AG20443 (cell line): Measurements from ENCODE around the gene ACOX3.

ENCODE experiments used
- DNase-seq: peaks from one replicate; pipeline ENCODE4 v3.0.0; 2012; ENCODE audit warnings: low spot score, mixed read lengths

Gene ACOX3

DNA sequence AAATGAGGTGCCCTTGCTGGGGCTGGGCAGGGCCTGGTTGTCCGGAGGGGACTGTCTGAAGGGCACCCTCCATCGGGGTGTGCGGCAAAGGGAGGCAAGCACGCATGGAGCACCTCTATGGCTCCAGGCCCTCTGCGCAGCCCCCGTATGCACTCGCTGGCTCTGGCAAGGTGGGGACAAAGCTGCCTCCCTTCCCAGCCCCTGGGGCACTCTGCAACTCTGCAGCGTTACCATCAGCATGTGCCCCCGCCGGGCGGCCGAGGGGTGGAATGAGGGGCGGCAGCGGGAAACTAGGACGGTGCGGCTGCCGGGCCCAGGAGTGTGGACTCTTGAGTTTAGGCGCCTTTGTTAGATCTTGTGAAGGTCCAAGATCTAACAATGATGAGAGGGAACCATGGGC is 26.5 kb upstream of the ACOX3 start:
- no peak for DNase-seq

DNA sequence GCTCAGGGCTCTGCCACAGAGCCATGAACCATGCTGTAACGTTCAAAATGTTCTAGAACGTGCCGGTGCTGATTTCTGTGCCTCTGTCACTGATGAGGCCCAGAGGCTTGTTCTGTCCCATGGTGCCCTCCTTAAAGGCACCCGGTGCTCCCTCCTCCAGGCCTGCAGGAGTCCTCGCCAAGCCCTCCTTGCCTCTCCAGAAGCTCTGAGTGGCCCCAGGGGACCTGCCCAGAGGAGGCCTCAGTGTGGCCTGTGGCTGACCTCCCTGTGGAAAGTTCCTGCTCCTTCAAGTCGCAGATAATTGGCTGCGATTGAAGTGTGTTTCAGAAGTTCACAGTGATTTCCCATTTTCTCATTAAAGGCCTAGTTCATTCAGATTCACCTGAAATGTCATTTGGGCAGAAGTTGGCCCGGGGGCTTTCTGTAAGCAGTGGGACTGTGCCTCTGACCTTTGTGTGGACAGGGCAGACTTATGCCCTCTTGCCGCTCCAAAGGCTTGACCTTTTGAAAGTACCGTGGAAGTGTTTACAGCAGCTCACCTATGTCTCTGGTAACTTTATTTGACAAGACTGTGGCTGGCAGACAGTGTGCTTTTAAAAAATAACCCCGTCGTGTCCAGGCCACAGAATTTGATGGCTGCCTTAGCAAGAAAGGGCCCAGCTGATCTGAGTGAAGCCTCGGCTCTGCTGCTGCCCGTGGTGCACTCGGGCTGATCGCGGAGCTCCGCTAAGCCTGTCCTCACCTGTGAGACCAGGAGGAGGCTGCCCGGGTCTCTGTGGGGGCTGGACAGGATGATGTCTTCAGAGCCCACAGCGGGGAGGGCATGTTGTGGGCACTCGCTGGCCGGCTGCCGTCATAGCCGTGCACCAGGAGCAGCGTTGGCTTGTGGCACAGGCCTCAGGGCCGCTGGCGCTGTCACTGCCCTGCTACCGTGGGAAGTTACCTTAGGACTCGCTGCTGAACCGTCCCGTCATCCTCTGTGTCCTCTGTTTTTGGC is 25.4 kb upstream of the ACOX3 start:
- no peak for DNase-seq

DNA sequence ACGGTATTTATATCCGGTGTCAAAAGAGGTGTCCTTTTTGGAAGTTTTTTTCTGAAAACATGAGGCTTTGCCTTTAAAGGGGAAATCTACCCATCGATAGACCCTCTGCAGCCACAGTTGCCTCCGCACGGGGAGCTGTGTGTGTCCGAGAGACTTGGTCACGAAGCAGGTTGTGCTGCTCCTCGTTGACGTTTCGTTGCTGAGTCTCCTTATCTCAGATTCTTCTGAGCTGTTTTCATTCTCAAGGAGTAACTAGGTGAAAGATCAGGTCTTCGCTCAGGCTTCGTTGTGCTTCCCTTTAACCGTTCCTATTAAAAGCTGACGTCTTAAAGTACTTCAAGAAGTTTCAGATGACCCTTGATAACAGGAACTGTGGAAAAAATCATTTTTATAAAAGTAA is 23.9 kb upstream of the ACOX3 start:
- DNase-seq, result no peak

DNA sequence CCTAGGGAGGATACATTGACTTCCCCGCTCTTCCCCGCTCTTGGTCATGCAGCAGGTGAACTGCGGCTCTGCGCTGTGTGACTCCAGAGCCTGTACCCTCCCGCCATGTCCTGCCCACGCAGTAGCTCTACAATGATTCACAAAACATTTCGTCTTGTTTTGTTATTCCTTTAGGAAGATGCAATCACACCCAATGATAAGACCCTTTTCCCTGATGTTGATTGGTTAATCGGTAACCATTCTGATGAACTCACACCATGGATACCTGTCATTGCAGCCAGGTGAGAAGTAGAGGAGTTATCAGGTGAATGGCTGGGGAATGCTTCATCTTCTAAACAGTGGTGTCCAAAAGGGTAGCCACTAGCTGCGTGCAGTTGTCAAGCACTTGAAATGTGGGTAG is 23.3 kb upstream of the ACOX3 start:
- DNase-seq, result no peak

DNA sequence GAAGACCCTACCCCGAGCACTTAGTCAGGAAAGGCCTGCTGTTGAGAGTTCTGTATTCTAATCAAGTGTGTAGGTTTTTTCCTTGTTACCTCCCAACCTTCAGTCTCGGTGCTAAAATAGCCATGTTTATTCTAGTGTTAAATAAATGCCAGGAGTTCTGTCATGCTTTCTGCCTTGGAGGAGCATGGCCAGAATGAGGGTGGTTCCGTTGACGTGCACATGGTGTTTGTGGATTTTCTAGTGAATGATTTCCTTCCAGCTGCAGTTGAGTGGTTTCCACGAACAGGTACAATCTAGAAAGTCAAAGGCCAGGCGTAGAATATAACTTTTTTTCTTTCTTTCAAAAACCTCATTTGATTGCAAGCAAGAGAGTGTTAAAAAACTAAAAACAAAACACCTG is 21.1 kb upstream of the ACOX3 start:
- DNase-seq, result no peak

DNA sequence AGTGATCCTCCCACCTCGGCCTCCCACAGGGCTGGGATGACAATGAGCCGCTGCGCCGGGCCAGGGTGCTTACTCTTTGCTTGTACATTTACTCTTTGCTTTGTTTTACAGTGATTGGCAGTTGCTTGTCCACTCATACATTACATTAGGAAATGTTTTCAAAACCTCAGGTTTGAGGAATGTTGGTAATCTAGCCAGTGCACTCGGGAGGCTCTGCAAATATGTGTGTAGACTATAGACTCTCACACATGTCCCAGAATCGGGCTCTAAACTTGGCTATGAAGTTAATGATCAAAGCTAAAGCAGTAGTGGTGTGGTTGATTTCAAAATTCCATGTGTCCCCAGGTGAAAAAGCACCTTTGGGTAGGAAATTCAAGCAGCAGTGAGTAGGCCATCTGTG is 20.6 kb upstream of the ACOX3 start:
- no peak for DNase-seq

DNA sequence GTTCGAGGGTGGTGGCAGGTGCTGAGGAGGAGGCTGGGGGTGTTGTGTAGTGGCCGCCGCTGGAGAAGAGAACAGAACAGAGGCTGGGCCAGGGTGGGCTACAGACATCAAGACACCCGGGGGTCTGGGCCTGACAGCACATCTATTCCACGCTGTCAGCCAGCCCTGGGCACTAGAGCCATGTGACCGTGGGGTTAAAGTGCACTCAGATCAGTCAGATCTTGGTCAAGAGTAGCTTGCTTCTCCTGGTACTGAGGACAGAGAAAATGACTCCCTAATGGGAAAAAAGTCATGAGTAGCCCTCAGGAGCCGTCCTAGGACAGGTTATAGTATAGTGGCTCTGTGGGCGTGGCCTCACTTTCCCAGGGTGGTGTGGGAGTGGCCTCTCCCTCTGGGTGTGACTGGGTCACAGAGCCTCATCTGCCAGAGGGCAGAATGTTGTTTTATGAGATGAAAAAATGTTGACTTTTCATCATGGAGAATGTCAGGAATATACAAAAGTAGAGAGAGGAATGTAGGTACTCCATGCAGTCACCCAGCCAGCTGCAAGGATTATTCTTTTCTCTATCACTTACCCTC is 19.4 kb upstream of the ACOX3 start:
- no peak for DNase-seq

DNA sequence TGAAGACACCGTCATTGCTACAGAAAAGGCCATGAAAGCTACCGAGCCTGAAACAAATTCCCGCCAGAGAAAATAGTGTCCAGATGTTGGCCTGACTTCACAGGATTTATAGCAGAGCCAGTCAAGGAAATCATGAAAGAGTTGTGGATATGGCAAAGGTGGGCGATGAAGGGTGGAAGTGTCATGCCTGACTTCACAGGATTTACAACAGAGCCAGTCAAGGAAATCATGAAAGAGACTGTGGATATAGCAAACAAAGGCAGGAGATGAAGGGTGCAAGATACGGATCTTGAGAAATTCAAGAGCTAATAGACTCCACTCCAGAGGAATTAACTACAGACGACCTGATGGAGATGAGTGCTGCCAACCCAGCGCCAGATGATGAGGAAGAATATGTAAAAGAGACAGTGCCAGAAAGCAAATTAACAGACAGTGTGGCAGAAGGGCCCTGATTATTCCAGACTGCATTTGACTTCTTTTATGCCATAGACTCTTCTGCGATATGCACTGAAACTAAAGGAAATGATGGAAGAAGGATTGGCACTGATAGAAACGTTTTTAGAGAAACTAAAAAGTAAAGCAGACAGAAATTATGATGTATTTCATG is 17.2 kb upstream of the ACOX3 start:
- DNase-seq, result no peak

DNA sequence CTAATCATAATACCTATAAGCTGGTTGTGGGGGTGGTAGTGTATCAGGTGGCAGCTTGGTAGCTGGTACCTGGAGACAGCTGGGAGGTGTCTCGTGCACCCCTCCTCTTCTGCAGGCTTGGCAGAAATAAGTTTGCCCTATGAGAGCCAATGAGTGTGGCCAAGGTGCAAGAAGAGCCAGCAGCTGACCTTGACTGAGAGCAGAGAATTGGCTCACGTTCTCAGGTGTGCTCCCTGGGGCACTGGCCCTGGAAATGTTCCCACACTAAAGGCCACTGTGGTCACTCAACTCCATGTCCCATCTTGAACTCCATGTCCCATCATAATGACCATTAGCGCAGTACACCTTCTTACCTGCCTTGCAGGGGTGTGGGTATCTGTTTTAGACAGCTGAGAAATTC is 13.4 kb upstream of the ACOX3 start:
- no peak for DNase-seq

DNA sequence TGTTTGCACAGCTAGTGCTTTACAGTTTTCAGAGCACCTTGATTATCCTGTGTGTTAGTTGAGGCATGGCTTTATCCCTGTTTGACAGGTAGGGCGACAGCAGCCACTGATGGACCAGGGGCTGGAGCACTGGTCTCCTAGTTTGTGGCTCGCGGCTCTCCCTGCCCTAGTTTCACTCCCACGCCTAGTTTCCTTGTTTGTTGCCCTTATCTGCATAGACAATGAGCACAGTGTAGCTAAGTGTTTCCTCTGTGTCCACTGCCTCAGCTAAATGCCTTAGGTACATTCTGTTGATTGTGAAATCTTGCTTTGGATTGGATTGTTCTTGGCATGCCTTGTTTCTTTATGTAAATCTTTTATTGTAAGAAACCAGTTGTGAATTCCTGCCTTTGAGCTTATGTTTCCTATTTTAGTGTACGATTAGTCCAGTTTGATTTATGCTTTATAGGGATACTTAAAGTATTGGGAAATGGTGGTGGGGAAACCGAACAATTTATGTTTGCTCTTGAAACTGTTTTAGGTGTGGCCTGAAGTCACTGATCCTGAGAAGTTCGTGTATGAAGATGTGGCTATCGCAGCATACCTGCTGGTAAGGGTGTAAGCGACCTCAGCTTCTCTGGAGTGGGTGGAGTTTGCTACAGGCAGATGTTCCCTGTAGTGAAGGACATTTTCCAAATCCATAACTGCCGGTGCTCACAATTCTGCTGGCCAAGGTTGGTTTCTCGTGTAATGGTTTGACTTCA is 11.1 kb upstream of the ACOX3 start:
- DNase-seq, result no peak

DNA sequence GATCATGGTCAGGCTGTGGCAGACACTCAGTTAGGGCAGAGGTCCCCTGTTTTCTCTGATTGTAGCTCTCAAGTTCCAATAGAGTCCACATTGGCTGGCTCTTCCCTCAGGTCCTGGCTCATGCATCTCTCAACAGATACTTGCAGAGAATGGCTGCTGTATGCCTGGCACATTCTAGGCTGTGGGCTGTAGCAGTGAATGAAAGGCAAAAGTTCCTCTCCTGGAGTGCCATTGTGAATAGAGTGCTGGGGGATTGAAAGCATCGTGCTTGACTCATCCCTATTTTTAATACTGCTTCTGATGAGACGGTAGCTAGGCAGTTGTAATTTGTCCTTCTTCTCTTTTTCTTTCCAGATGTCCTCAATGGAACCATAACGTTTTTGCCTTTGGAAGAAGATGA is 5.6 kb upstream of the ACOX3 start:
- no peak for DNase-seq

DNA sequence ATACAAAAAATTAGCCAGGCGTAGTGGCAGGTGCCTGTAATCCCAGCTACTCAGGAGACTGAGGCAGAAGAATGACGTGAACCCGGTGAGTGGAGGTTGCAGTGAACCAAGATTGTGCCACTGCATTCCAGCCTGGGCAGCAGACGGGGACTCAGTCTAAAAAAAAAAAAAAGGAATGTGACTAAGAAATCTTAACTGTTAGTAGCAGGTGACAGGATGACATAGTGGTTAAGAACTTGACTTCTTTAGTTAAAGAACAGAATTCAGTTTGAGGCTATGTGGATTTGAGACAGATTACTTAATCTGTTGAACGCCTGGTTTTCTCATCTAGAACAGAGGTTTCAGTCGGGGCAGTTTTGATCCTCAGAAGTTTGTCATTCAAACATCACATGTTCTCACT is 3.3 kb upstream of the ACOX3 start:
- DNase-seq, result no peak

DNA sequence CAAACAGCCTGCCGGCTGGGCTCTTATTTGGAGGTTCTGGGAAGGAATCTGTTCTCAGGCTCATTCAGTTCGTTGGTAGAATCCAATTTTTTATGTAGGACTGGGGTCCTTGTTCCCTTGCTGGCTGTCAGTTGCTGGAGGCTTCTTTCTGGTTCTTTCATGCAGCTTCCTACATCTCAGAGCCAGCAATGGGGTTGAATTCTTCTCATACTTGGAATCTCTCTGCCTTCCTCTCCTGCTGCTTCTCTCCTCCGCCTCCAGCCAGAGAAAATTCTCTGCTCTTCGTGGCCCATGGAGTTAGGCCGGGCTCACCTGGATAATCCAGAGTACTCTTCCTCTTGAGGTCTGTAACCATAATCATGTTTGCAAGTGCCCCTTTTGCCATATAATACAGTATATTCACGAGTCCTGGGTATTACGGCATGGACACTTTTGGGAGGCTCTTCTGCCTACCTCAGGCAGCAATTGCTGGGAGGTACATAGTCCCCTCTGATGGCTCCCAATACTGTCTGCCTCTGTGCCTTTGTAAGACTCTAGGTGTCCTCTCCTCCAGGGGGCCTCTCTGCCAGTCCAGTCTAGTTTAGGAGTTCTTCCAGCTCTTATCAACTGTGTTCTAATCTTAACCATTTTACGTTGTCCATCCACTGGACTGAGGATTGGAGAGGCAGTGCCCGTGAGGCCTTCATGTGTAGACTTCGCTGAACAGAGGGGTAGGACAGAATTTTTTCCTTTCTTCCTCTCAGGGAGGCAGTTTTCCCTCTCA is 2.3 kb upstream of the ACOX3 start:
- no peak for DNase-seq

DNA sequence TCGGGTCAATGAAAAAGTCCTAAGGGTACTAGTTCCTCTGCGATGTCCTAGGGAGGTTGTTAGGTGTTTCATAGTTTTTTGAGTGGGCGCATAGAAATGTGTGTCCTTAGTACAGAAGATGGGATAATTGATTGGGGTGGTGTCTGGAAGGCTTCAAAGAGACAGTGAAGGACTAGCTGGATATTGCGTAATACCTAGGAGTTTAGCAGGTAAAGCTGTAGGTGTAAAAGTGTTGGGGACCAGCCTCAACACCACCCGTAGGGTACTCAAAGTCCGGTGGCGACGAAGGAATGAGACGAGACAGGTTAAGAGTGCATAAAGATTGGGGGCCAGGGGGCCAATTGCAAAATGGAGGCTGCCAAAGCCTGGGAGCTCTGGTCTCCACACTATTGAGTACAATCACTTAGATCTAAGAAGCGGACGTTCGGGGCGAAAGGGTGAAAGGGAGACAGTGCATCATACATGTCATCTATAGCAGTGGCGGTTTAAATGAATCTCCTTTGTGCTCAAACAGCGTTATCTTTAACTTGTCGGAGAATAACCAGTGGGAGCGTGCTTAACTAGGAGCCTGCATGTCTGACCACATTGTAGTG is 1.1 kb upstream of the ACOX3 start:
- no peak for DNase-seq

DNA sequence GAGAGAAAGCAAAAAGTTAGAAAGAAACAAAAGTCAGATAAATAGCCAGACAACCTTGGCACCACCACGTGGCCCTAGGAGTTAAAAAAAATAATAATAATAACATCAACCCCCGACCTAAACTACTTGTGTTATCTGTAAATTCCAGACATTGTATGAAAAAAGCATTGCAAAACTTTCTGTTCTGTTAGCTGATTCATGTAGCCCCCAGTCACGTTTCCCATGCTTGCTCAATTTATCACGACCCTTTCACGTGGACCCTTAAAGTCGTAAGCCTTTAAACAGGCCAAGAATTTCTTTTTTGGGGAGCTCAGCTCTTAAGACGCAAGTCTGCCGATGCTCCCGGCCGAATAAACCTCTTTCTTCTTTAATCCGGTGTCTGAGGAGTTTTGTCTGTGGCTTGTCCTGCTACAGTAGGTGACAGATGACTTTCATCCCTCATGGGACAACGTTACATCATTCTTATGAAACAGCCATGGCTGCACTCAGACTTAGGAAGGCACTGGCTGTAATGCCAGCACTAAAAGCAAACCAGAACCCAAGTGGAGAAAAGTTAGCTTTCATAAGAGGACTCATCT is 520 bp downstream of the ACOX3 start:
- no peak for DNase-seq

DNA sequence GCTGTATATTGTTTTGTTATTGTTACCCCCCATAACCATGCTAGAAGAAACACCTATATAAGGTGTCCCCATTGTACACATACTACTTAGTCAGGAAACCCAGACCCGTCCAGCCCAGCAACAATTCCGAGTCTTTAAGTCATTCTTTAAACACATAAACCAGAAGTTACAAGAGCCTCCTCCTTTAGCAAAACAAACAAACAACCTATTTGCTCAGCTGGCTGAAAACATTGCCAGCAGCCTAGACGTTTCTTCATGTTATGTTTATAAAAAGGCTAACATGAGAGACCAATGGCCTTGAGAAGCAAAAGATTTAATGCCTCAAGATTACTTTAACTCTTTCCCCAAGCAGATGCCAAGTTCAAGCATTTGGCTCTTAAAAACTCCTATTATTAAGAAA is 1.4 kb downstream of the ACOX3 start:
- DNase-seq, result no peak

DNA sequence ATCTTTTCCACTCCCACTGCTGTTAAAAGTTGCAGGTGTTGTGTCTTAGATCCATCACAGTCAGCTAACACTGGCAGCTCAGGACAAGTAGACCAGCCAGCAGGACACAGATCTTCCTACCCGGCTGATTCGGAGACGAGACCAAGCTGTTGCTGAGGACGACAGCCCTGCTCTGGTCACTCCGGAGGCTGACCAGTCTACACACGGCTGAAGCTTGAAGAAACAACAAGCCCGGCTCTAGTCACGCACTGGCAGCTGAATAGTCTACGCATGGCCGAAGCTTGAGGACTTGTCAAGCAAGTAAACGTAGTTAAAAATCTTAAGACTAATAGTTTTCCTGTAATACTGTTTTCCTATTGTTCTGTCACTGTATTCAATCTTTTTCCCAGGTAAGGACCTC is 1.8 kb downstream of the ACOX3 start:
- DNase-seq, result no peak

DNA sequence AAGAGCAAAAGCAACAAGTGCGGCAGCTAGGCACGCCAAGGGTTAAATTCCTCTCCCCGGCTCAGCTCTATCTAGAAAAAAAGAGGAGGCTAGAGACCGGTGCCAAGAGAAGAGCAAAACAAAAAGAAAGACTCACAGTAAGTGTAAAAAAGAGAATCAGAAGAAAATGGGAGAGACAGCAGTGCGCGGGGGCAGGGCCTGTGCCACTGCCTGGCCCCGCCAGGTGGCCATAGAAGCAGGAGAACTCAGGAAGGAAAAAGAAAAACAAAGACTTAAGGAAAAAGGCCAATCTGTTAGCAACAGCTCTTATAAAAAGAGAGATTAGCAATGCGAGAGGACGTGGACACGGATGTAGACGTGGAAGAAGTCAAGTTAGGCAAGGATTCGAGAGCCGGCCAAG is 3.2 kb downstream of the ACOX3 start:
- no peak for DNase-seq

DNA sequence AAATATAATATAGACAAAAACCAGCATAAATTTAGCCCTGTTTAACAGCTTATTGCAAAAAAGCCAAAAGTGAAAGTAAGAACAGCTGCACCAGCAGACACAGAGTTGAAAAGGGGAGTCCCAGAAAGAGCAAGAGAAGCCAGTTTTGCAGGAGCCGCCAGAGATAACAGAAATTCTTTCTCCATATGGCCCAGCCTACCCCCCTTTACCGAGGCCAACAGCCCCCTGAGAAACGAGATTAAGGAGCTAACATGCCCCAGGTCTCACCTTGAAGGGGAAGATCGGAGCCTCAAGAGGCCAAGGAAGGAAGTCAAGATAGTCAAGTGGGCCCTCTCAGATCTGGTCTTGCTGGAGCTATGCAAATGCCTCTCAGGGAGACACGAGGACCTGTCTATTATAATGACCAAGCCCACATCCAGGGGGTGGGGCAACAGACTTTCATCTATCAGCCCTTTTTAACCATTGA is 4.8 kb downstream of the ACOX3 start:
- DNase-seq, result no peak

DNA sequence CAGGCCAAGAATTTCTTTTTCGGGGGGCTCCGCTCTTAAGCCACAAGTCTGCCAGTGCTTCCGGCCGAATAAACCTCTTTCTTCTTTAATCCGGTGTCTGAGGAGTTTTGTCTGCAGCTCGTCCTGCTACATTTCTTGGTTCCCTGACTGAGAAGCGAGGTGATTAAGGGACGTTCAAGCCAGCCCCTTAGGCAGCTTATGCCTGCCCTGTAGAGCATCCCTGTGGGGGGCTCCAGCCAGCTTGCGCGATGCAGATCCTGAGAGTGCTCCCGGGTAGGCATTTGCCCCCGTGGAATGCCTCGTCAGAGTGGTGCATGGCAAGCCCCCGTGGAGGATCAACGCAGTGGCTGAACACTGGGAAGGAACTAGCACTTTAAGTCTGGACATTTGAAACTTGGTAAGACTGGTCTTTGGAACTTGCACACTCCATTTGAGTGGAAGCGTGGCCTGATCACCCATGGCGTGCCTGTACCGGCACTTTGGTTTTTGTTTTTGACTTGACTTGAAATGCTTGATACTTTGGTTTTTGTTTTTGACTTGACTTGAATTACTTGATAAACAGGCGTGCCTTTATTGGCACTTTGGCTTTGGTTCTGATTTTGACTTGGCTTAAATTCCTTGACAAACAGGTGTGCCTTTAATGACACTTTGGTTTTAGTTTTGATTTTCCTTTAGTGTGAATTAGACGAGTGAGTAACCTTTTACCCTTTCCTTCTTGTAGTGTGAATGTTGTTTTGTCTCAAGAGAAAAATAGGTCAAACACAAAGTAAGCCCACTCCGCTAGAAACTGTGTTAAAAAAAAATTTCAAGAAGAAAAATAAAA is 6.1 kb downstream of the ACOX3 start:
- DNase-seq, result no peak
